Stimulated activated CD4-positive, alpha-beta T cell treated with anti-CD3 and anti-CD28 coated beads, Interleukin-15, amount 100 ng/mL, for 1 hour (primary cell): ENCODE data around the gene OTUB2.
"Not testable (repeated sequence)": the region's sequence is repeated elsewhere in the genome, so short reads cannot be mapped to it uniquely, and the experiment has no call there.

Experiments
- DNase-seq, 2 donors: peaks; one replicate each; pipeline ENCODE4 v3.0.0-alpha.2; 2020; ENCODE audit warnings: low read depth in 1 of 2, low spot score in 1 of 2

OTUB2 gene

DNA sequence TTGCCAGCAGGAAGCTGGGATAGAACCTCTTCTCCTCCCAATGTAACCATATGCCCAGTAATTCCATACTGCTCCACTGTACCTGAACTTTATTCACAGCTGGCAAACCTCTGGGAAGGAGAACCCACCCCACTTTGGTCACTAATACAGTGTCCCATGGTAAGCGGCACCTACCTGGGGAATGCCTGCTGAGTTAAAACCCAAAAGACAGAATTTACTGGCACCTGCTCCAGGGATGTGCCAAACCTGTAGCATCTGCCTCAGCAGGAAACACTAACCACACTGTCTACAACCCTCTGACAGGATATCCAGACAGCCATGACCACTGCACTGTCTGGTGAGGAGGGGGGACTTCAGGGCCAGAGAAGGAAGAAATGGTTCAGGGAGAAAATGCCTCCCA, 28.3 kb downstream of the OTUB2 start:
- no peak for DNase-seq

DNA sequence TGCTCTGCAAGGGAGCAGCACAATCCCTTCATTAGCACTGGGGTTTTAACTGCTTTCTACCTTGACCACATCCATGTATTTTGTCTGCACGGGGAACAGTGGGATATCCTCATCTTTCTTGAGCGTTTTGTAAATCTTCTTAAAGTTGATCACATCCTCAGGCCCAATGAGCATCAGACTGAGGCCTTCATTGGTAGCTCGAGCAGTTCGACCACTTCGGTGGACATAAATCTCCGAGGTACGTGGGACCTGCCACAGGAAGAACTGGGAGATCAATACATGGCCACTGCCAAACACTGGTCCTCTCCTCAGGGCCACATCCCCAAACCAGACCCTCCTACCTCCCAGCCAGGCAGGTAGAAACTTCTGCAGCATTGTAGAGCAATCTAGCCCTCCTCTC, 28.8 kb downstream of the OTUB2 start:
- DNase-seq, result no peak

DNA sequence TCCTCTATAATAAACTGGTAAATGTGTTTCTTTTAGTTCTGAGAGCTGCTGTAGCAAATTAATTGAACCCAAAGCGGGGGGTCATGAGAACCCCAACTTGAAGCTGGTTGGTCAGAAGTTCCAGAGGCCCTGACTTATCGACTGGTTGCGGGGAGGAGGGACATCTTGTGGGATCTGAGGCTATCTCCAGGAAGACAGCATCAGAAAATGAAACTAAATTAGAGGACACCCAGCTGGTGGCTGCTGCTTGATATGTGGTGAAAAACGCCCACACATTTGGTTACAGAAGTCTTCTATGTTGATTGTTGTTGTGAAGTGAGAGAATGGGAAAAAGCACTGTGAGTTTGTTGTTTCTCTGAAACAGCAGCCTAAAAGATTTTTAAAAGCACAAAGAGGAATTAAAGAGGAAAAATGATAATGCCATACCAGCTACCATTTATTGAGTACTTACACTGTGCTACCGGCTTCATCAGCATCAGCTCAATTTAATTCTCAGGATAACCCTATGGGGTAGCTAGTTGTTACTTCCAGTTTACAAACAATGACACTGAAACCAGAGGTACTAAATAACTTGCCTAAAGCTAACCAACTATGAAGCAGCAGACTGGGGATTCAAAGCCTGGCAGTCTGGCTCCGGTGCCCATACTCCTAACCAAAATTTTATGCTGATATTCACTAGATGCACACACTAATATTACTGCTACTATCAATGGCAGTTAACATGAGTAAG, 30.6 kb downstream of the OTUB2 start:
- no peak for DNase-seq

DNA sequence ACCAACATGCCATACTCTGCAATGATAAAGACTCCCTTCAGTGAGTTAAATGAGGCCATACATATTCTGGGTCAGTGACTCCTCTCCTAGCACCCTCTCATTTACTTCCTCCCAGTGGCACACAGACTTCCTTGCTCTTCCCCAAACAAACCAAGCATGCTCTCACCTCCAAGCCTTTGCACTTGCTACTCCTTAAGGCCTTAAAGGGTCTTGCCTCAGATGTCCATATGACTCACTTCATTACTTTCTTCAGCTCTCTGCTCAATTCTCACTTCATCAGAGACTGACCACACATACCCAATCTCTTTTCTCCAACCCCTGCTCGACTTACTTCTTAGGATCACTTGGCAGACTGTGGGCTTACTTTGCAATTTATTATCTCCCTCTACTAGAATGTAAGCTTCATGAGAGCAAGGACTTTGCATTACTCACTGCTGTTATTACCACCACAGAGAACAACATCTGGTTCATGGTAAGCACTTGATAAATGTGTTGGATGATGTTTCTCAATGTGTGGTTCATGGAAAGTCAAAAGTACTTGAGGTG, 32.1 kb downstream of the OTUB2 start:
- DNase-seq, result no peak

DNA sequence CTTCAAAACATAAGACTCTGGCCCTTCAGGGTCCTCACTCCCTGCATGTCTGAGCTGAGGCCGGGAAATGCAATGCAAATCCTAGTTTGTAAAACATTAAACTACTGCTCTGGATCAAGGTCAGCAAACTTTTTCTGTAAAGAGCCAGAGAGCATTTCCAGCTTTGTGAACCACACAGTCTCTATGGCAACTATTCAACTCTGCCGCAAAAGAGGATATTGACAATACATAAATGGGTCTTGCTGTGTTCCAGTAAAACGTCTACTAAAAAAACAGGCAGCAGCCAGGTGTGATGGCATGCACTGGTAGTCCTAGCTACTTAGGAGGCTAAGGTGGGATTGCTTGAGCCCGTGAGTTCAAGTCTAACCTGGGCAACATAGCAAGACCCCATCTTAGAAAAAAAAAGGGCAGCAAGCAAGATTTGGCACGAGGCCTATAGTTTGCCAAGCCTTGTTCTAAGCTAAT, 32.6 kb downstream of the OTUB2 start:
- DNase-seq, result no peak

DNA sequence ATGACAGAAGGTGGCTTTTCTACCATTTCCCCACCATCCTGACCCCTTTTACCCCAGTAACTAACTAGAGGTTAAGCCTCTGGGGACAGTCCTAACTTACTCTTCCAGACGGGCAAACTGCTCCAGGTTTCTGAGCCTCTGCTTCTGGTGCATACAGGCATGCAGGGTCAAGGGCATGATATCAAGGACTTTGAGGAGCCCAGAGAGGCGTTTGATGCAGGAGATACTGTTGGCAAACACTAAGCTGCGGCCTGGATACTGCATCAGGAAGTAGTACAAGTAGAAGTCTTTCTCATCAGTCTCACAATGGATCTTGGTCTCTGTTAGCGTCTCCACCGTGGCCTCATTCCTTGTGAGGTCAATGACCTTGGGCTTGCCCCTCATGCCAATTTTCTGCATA, 33.9 kb downstream of the OTUB2 start:
- no peak for DNase-seq

DNA sequence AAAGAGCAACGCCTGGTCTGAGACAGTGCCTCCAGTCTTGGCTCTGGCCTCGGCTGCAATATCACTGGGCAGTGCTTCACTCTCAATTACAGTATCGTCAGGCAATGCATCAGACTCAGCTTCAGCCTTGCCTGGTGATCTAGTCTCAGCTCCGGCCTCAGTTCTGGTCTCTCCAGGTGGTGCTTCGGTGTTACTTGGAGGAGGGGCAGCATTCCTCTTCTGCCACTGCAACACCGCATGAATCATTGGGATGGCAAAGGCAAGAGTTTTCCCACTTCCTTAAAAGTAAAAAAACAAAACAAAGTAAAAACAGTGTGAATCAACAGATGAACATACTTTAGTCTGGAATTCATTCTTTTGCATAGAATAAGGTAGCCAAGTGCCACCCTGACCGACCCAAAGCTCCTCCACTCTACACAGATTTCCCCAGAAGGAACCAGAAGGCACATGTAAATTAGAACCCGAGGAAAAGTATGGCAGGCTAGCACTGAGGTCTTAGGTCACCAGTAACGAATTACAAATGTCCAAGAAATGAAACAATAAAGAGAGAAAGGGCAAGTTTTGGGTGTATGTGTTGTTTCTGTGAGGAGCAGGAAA, 36.3 kb downstream of the OTUB2 start:
- no peak for DNase-seq

DNA sequence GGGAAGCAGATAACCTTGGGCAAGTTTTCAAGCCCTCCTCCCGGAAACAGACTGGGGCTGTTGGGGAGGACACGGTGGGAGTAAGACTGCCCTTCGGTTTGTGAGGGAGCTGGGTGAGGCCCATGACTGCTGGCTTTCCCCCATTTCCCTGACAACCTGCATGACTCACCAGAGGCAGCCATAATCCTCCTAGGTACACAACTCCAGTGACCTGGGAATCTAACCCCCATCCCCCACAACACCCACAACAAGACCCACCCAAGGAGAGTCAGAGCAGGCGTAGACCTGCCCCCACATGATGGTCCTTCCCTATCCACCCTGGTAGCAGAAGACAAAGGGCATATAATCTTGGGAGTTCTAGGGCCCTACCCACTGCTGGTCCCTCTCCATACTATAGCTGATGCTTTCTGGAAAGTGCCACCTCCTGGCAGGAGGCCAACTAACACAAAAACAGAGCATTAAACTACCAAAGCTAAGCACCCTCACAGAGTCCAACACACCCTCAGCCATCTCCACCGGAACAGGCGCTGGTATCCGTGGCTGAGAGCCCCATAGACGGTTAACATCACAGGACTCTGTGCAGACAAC, 40.0 kb downstream of the OTUB2 start:
- no peak for DNase-seq

DNA sequence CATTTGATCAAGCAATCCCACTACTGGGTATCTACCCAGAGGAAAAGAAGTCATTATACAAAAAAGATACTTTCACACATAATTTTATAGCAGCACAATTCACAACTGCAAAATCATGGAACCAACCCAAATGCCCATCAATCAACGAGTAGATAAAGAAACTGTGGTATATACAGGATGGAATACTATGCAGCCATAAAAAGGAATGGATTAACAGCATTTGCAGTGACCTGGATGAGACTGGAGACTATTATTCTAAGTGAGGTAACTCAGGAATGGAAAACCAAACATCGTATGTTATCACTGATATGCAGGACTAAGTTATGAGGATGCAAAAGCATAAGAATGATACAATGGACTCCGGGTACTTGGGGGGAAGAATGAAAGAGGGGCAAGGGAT, 45.9 kb downstream of the OTUB2 start:
- DNase-seq, result not testable (repeated sequence)

DNA sequence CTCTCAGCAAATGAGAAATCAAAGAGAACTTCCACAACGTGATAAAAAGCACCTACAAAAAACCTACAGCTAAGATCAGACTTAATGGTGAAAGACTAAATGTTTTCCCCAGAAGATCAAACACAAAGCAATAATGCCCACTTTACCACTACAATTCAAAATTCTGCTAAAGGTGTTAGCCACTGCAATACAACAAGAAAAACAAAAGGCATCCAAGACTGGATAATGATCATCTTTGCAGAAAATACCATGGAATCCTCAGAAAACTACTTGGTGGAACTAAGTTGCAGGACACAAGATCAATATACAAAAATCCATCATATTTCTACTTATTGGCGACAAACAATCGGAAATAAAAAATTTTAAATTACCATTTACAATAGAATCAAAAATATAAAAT, 48.4 kb downstream of the OTUB2 start:
- no peak for DNase-seq

DNA sequence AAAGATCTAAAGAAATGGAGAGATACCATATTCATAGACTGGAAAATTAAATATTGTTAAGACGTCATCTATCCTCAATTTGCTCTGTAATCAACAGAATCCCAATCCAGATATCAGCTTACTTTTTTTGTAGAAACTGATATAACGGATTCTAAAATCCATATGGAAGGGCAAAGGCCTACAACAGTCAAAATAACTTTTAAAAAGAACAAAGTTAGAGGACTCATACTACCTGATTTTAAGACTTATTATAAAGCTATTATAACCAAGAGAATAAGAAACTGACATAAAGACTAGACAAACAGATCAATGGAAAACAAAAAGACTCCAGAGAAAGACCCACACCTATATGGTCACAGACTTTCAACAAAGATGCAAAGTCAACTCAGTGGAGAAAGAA, 48.9 kb downstream of the OTUB2 start:
- no peak for DNase-seq

DNA sequence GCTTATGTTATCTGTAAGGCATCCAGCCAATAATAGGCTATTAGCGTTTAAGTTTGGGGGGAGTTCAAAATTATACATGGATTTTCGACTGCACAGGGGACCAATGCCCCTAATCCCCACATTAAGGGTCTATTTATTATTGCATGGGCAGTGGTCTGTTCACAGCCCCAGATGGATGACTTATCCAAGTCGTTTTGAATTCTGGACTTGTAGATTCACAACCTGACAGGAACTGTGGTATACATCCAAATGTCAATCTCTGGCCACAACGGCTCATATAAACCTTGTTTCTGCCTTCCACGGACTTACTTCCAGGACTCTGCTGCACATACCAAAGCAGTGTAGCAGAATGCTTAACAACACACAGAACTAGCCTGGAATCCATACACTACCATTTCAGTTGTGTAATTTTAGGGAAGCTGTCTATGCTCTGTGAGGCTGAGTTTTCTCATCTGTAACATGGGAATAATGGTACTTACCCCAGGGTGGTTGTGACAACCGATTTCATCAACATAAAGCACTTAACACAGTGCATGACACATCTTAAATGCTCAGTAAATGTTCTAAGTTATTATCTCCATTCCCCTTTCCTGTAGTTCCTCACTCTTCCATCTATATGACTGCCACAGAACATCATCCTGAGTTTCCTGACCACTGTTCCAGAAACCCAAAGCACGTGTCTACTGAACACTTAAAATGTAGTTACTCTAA, 51.1 kb downstream of the OTUB2 start:
- no peak for DNase-seq

DNA sequence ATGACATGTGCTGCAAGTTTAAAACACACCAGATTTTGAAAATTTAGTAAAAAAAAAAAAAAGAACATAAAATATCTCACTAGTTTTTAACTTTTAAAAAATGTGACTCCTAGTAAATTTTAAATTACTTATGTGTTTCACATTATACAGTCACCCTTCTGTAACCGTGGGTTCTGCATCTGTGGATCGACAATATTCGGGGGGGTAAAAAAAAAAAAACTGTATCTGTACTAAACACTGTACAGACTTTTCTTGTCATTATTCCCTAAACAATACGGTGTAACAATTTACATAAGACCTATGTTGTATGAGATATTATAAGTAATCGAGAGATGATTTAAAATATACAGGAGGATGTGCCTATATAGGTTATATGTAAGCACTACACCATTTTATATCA, 51.7 kb downstream of the OTUB2 start:
- DNase-seq, result no peak

DNA sequence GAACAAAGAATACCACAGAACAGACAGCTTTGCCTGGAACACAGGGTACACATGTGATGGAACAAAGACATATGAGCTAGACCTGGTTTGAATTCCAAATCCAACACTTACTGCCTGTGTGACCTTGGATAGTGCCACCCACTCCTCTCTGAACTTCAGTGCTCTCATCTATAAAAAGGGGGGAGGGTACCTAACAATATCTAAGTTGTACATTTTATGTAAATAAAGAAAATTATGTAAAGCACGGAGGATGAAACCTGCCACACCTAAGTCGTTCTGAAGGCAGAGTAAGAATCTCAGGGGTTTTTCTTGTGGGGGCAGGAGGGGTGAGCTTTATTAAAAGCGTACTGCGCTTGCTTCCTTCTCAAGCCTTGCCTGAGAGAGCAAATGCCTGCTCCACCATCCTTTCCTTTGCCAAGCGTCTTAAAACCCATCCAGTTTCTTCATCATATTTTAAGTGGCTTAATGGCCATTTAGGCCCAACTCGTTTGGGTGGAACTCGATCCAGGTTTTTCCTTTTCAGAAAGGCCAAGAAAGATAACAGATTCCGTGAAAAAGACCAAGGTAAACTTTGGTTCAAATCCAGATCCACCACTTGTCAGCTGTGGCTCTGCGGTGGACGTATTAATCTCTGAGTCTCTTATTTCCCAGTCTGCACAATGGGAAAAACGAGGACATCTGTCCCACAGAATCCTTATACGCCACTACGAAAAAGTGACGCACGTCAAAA, 53.9 kb downstream of the OTUB2 start:
- no peak for DNase-seq

DNA sequence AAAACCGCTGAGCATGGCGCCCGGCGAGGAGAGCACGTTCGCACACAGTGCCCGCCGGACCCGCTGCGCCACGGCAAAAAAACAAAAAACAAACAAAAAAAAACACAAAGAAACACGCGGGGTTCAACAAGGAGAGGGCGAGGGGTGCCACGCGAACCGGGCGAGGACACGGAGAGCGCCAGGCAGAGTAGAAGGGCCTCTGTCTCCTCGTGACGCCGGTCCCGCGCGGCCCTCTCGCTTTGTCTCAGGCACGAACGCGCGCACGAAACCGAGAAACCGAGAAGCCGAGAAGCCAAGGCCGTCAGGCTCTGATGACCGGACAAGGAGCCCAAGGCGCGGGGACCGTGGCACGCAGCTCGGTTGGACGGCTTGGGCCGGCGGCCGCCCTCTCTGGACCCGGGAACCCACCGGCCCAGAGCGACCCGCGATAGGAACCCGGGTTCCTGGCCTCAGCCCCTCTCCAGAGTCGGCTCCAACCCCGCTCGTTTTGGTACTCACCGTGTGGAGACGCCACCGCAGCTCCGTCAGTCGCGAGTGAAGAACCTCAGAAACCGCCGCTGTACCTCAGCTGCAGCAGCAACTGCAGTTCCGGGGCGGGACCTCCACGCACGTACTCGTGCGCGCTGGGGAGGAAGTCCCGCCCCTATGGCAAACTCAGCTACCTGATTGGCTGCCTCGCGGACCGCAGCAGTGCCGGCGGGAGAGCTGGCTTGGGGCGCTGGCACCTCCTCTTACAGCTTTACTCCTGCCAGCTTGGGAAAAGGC, 54.7 kb downstream of the OTUB2 start, which contains the start of the genes DDX24 and IFI27L1:
Gene DDX24 (minus strand): TSS at position 582 of the 765 bp plus-strand sequence. CDS start 1,460 bp downstream, outside the sequence.
Gene IFI27L1 (plus strand): TSS at position 690 of the 765 bp plus-strand sequence. CDS start 15,628 bp downstream, outside the sequence.
- DNase-seq, result peak; percentile 92

DNA sequence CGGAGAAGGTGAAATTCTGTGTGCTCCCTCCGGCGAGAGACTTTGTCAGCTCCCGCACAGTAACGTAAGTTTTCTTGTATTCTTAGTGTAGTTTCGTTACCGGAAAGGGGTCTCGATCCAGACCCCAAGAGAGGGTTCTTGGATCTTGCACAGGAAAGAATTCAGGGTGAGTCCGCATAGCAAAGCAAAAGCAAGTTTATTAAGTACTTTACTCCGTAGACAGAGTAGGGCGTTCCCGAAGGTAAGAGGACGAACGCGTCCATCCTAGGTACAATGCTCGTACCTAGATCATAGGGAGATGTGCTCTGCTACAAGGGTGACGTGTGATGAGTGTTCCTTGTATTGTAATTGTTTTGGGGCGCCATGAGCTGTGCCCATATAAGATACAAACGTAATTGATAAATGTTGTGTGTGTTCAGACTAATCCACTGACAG, 55.3 kb downstream of the OTUB2 start:
- no peak for DNase-seq

DNA sequence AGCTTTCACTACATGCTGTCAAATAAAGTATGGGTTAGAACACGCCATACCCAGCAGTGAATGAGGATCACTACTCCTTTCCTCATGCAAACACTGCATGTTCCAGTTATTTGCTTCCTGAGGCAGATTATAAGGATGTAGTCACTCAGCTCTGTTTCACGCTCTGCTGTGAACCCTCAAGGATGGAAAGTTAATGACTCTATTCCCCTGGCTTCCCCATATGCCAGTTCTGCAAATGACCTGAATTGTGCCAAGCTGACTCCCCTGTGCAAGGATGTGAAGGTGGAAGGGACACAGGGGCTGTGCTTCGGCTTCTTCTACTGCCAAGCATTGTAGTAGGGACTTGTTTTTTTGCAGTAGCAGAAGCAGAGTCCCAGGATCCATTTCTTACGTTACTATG, 61.8 kb downstream of the OTUB2 start:
- no peak for DNase-seq

DNA sequence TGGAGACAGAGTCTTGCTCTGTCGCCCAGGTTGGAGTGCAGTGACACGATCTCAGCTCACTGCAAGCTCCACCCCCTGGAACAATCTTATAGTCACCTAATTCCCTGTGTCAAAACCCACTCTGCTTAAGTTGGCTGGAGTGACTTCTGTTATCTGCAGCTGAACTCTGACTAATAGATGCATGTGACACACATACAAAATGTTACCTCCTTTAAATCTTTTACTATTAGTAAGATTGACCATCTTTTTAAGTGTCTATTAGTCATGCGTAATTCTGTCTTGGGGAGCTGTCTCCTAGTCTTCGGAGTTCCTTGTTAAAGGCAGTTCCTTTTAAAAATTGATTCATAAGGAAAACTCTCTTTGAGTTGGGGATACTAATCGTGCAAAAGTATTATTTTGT, 62.4 kb downstream of the OTUB2 start:
- DNase-seq, result no peak

DNA sequence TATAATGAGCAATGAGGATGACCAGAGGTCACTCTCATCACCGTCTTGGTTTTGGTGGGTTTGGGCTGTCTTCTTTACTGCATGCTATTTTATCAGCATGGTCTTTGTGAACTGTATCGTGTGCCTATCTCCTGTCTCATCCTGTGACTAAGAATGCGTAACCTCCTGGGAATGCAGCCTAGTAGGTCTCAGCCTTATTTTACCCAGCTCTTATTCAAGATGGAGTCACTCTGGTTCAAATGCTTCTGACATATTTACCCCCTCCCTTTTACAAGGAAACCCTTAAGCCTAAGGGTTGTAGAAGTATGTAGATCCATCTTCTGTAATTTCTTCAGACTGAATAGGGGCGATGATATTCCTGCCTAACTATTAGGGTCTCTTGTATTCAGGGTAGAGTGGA, 63.3 kb downstream of the OTUB2 start:
- DNase-seq, result no peak

DNA sequence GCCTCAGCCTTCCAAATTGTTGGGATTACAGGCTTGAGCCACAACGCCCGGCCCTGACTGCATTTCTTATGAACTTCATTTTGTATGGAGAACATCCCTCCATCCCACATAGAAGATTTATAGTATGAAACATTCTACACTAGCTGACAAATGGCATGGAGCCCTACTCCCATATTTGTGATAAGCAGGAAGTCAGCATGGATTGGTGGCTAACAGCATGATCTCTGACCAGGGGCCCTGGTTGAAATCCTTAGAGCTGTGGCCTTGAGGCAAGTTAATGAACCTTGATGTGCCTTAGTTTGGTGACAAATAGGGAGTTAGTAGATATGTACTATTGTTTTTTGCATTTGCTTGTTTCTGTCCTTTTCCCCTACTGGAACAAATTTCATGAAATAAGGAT, 67.3 kb downstream of the OTUB2 start:
- no peak for DNase-seq
